DND-41 (cell line): ENCODE measurements around the gene GNAI2.

Experiments
- EZH2 ChIP-seq: IDR thresholded peaks from 3 replicates; pipeline ENCODE4 v1.6.1; 2012; ENCODE audit warnings: borderline replicate concordance, low read depth, mild to moderate bottlenecking, moderate library complexity, low read length, inconsistent platforms; ENCODE audit not compliant: severe bottlenecking
- TF ChIP-seq, protein P1 (sequence below): IDR thresholded peaks from 2 replicates; pipeline ENCODE4 v1.5.1; 2012; ENCODE audit warnings: borderline replicate concordance, low read length, moderate library complexity, mild to moderate bottlenecking; ENCODE audit not compliant: poor library complexity, severe bottlenecking; ENCODE audit errors: extremely low read depth

DNA sequence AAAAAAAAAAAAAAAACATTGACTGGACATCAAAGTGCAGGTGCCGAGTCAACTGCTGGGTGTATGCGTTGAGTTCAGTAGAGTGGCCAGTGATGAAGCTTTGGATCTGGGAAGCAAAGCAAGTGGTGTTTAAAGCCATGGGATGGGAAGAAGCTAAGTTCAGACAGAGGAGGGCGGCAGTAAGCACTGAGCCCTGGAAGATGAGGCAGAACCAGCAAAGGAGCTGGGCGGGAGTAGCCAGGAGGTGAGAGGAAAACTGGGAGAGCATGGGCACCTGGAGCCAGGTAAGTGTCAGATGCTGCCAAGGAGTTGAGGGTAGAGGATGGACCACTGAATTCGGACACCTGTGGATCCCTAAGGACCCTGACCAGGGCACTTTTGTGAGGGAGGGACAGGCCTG, 11.4 kb upstream of the GNAI2 start:
- TF ChIP-seq, protein P1, sequence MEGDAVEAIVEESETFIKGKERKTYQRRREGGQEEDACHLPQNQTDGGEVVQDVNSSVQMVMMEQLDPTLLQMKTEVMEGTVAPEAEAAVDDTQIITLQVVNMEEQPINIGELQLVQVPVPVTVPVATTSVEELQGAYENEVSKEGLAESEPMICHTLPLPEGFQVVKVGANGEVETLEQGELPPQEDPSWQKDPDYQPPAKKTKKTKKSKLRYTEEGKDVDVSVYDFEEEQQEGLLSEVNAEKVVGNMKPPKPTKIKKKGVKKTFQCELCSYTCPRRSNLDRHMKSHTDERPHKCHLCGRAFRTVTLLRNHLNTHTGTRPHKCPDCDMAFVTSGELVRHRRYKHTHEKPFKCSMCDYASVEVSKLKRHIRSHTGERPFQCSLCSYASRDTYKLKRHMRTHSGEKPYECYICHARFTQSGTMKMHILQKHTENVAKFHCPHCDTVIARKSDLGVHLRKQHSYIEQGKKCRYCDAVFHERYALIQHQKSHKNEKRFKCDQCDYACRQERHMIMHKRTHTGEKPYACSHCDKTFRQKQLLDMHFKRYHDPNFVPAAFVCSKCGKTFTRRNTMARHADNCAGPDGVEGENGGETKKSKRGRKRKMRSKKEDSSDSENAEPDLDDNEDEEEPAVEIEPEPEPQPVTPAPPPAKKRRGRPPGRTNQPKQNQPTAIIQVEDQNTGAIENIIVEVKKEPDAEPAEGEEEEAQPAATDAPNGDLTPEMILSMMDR, result no peak
- TF ChIP-seq EZH2, result no peak
